Activated T-cell treated with anti-CD3 and anti-CD28 coated beads for 1 hour (primary cell): ENCODE measurements around the gene SPIB.
"Not testable (repeated sequence)": the region's sequence is repeated elsewhere in the genome, so short reads cannot be mapped to it uniquely, and the experiment has no call there.

ENCODE experiments used
- DNase-seq: peaks from one replicate; pipeline ENCODE4 v3.0.0-alpha.2; 2020; ENCODE audit warnings: low read depth

The SPIB gene

DNA sequence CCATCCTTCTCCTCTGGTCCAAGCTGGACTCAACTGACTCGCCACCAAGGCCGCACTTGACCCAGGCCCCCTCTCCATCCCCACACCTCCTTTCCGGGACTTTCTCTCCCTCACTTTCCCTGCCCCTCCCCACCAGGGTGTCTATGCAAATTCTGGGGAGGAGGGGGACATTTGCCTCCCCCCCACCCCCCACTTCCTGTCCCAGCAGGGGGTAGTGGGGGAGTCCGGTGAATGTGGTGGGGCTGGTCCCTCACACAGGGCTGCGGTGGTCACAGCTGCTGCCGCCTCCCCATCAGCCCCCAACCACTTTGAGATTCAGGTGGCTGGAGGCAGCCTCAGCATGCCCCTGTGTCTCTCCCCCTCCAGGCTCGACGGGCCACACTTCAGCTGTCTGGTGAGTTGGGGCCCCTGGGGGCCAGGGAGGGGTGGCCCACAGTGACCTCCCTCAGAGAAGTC, 870 bp downstream of the SPIB start:
- DNase-seq = no peak

DNA sequence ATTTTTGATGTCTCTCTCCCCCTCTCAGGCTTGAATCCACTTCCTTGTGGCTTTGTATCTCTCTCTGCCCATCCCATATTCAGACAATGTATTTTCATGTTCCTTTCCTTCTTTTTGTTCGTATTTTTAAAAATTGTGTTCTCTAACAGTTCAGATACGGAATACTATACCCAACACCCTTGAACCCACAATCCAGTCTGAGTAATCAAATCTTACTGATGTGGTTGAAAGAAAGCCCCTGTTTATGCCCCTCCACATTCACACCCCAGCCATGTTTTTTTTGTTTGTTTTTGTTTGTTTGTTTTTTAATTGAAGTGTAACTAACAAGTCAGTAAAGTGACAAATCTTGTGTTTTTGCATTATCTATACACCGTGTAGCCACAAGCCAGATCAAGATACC, 1.4 kb downstream of the SPIB start:
- no peak for DNase-seq

DNA sequence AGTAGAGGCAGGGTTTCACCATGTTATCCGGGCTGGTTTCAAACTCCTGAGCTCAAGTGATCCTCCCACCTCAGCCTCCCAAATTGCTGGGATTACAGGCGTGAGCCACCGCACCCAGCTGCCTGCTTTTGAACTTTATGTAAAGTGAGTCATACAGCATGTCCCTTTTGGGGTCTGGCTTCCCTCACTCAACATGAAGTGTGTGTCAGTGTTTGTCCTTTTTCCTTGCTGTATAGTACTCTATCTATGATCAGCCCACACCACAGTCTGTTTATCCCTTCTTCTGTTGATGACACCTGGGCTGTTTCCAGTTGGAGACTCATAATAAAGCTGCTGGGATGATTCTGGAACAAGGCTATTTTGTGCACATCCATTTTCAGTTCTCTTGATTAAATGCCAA, 2.1 kb downstream of the SPIB start:
- no peak for DNase-seq

DNA sequence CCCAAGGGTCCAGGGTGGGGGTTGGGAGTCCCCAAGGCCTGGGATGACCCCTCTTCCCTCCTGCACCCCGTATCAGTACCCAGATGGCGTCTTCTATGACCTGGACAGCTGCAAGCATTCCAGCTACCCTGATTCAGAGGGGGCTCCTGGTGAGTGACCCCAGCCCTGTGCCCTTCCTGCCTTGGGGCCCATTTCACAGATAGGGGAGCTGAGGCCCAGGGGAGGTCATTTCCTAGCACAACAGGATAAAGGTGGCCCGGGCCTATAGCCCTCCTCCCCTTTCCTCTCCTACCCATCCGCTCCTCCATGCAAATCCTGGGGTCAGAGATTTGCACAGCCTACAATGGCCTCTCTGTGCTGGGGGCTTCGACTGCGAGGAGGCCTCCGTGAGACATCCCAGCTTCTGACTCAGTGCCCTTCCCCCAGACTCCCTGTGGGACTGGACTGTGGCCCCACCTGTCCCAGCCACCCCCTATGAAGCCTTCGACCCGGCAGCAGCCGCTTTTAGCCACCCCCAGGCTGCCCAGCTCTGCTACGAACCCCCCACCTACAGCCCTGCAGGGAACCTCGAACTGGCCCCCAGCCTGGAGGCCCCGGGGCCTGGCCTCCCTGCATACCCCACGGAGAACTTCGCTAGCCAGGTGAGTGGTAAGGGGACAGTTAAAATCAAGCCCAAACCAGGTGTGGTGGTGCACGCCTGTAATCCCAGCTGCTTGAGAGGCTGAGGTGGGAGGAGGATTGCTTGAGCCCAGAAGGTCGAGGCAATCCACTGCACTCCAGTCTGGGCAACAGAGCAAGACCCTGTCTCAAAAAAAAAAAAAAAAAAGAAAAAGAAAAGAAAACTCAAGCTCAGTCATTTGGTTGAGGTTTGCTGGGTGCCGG, 3.9 kb downstream of the SPIB start:
- no peak for DNase-seq

DNA sequence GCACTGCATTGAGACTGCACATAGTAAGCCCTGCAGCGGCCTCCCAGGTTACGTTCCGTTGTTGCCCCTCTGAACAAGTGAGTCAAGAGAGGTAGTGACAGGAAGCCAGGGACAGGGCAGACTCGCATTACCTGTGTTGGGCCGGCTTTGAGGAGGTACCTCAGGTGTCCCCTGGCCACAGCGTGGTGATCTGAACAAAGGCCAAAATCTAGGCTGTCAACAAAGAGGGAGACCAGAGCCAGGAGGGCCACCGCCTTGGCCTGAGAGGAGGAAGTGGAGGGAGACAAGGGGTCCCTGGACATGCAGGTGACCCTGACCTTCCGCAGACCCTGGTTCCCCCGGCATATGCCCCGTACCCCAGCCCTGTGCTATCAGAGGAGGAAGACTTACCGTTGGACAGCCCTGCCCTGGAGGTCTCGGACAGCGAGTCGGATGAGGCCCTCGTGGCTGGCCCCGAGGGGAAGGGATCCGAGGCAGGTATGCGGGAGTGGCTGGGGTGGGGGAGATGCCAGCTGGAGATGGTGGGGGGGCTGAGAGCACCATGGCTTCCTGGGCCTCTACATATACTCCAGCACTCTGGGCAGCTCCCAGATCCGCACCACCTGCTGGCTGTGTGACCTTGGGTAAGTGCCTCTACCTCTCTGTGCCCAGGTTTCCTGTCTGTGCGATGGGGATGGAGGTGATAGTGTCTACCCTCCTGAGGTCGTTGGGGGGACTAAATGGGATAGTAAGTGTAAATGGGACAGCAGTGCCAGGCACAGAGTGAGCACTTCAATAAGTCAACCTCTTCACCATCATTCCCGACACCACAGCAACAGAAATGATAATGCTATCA, 4.8 kb downstream of the SPIB start:
- no peak for DNase-seq

DNA sequence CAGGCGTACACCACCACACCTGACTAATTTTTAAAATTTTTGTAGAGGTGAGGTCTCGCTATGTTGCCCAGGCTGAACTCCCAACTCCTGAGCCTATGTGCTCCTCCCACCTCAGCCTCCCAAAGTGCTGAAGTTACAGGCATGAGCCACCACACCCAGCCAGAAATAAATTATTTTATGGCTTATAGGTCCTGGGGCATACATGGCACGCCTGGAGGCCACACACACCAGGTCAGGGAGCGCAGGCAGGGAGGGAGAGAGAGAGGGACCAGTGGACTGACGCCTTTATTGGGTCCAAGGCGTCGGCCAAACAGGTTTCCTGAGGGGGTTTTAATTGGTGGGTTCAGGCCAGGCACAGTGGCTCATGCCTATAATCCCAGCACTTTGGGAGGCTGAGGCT, 6.8 kb downstream of the SPIB start:
- DNase-seq = no peak

DNA sequence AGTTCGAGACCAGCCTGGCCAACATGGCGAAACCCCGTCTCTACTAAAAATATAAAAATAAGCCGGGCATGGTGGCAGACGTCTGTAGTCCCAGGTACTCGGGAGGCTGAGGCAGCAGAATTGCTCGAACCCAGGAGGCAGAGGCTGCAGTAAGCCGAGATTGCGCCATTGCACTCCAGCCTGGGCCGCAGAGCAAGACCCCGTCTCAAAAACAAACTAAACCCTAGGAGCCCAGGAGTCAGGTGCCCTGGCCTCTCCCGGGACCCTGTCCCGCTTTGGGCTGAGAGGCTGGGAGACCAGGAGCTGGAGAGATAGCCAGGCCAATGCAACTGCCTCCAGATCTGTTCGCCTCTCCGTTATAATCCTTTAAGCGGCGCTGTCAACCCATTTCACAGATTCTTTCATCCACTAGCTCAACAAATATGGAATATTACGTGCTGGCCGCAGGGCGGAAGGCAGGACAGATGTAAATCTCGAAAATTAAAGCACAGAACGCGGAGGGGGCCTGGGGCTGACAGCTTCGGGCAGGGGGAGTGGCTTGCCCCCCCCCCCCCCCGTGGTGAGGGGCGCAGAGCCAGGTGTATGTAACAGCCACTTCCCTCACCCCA, 8.7 kb downstream of the SPIB start:
- no peak for DNase-seq

DNA sequence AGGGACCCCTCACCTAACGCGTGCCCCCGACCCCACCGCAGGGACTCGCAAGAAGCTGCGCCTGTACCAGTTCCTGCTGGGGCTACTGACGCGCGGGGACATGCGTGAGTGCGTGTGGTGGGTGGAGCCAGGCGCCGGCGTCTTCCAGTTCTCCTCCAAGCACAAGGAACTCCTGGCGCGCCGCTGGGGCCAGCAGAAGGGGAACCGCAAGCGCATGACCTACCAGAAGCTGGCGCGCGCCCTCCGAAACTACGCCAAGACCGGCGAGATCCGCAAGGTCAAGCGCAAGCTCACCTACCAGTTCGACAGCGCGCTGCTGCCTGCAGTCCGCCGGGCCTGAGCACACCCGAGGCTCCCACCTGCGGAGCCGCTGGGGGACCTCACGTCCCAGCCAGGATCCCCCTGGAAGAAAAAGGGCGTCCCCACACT, 9.3 kb downstream of the SPIB start:
- DNase-seq = no peak

DNA sequence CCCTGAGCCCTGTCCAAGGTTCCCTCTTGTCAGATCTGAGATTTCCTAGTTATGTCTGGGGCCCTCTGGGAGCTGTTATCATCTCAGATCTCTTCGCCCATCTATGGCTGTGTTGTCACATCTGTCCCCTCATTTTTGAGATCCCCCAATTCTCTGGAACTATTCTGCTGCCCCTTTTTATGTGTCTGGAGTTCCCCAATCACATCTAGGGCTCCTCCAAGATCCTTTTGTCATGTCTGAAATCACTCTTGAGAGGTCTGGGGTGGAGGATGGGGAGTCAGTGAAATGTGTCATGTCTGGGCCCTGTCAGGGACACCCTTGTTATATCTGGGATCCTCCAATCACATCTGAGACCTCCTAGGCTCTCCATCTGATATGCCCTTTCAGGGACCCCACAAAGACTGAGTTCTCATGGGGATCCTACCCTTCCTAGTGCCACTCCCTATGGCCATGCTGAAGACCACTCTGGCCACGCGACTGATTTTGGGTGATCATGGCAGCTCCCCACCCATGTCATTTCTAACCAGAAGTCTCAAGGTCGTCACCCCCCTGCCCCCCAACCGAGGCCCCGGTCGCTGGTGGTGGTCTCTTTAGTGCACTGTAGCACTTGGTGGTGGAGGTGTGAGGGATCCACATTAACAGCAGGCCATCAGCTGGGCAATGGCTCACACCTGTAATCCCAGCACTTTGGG, 10.2 kb downstream of the SPIB start:
- DNase-seq = no peak

DNA sequence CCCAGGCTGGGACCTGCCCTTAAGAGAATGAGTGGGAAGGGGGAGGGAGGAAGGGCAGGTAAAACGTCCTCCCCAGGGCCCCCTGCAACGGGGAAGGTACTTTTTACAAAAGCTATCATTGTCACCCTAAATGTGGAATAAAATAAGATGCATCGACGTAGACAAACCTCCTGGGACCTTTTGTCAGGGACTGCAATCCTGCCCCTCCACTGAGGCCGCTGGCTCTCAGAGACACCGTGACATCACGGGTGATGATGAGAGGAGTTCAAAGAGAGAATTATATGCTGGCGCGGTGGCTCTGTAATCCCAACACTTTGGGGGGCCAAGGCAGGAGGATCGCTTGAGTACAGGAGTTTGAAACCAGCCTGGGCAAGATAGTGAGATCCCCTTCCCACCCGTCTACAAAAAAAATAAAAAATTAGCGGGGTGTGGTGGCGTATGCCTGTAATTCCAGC, 12.2 kb downstream of the SPIB start:
- no peak for DNase-seq

DNA sequence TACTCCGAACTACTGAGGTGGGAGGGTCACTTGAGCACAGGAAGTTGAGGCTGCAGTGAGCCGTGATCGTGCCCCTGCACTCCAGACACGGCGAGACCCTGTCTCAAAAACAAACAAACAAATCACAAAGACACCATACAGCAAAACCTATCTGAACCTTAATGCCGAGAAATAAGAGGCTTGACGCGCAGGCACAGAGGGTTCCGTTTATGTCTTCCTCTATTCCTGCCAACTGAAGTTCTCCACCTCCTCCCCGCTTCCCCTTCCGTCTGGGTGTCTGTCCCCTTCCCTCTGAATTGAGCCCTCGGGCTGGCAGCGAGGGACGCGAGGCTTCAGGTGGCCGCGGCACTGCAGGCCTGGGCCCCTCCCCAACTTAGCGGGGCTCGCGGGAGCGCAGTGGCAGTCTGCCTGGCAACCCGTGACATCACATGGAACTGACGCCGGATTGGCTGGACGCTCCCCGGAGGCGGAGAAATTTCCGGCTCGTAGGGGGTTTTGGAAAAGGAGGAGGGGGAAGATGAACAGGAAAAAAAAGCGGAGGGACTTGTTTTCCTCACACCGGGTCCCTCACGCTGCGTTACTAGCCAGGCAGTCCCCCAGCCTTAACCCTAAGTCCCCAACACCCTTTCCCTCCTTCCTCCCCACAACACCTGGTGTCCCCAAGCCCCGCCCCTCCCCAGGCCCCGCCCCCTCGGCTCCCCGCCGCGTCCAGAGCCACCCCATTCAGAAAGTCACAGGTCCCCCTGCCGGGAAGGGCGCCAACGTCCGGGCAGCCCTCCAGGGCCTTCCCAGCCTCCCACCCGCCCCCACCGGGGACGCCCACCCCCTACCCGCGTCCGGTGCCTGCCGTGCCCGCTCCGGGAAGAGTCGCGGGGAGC, 12.8 kb downstream of the SPIB start:
- DNase-seq = peak; percentile 76

DNA sequence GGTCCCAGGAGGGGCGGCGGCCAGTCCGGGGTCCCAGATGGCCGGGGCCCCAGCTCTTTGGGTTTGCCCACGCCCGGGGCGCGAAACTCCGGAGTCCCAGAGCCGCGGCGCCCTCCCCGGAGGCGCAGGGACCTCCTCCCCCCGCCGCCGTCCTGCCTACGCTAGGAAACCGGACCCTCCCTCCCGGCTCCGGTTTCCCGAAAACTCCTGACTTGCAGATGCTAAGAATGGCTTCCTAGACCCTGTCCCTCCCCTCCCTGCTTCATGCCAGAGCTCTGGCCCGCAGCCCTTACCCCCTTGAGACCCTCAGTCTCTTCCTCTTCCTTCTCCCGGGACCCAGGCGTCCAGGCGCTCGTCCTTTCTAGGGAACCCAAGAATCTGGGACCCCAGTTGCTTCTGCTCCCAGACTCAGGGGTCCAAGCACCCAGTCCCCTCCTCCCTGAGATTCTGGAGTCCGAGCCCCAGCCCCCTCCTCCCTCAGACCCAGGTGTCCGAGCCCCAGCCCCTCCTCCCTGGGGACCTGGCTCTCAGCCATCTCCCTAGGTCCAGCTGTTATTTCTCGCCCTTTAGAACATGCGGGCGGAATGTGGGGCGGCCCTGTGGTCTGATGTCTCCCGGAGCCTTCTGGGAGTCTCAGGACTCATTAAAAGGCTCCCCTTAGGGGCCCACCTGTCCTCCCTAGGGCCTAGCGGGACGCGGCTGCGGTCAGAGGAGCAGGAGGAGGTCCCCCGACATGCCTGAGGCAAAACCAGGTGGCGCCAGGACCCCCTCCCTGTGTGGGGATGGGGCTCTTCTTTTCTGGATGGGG, 13.7 kb downstream of the SPIB start, which contains the start of gene MYBPC2:
Gene MYBPC2 (plus strand): TSS at position 672 of the 808 bp plus-strand sequence. CDS start 62 bp downstream, at position 734.
- DNase-seq = no peak

DNA sequence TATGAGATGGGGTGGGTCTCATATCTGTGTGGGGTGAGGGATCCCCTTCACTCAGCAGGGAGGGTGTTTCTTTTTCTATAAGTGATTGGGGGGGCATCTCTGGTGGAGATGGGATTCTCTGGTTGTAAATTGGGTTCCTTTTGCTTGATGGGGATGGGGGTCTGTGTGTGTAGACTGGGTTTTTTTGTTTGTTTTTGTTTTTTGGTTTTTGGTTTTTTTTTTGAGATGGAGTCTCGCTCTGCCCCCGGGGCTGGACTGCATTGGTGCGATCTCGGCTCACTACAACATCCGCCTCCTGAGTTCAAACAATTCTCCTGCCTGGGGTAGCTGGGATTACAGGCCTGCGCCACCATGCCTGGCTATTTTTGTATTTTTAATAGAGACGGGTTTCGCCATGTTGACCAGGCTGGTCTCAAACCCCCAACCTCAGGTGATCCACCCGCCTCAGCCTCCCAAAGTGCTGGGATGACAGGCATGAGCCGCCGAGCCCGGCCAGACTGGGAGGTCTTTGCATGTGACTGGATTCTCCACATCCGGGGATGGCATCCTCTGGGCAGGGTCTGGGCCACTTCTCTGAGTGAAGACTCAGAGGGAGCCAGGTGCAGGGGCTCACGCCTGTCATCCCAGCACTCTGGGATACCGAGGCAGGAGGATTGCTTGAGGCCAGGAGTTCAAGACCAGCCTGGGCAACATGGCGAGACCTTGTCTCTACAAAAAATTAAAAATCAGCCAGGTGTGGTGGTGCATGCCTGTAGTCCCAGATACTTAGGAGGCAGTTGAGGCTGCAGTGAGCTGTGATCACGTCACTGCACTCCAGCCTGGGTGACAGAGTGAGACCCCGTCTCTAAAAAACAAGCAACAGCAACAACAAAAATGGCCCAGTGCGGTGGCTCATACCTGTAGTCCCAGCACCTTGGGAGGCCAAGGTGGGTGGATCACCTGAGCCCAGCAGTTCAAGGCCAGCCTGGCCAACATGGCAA, 14.8 kb downstream of the SPIB start:
- no peak for DNase-seq

DNA sequence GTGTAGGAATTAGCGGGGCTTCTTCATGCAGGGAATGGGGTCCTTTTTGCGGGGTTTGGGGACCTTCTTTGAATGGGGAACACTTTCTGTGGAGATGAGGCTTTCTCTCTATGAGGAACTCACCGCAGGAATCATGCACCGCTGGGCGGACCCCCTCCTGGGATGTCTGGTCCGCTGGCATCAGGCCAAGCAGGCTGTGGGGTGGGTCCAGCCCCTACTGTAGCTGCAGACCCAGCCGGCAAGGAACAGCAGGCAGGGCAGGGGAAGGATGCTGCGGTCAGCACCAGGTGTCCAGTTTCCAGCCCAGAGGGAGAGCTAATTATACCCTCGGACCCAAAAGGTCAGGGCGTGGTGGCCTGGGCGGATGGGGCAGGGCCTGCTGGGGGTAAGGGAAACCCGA, 15.8 kb downstream of the SPIB start:
- DNase-seq = no peak

DNA sequence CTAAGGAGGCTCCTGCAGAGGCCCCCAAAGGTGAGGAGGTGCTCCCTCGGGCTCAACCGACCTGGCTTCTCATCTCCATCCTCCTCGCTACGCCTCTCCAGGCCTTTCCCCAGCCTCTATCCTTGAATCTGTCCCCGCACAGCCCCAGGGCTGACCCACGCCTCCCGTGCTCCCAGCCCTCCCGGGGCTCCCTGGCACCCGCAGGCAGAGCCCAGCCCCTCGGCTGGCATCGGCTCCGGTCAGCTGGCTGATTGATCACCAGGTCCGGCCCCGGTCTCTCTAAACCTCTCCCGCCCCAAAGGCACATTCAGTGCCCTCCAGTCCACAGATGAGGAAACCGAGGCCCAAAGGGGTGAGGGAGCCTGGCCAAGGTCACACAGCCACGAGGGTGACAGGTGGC, 16.5 kb downstream of the SPIB start:
- no peak for DNase-seq

DNA sequence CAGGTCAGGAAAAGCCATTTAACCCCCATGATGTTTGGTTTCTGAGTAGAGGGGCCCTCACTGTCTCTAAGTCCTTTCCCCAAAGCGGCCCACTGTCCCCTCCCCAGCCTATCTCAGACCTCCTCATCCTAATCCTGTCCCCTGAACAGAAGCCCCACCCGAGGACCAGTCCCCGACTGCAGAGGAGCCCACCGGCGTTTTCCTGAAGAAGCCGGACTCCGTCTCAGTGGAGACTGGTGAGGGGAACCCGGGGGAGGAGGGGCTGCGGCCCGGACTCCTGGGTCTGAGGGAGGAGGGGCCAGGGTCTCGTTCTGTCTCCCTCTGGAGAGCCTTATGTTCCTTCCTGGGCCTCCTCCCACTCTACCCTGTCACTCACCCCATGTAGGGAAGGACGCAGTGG, 16.9 kb downstream of the SPIB start:
- DNase-seq = no peak

DNA sequence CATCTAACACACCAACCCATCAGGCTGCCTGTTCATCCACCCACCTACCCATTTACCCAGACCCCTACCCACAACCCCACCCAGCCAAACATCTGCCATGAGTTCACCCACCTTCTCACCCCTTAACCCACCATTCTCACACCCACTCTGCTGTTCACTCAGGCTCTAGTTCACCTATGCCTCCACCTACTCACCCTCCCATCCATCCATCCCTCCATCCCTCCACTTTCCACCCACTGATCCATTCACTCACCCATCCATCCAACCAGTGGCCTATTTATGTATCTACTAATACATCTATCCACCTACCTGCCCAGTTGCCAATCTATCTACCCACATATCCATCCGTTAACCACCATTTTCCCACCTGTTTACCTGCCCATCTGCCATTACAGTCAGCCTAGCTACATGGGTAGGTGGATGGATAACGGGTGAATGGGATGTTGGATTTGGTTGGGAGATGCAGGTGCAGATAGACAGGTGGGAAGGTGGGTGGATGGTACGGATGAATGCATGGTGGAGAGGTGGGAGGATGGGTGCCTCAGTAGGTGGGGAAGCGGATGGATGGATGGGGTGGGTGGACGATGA, 19.2 kb downstream of the SPIB start:
- no peak for DNase-seq

DNA sequence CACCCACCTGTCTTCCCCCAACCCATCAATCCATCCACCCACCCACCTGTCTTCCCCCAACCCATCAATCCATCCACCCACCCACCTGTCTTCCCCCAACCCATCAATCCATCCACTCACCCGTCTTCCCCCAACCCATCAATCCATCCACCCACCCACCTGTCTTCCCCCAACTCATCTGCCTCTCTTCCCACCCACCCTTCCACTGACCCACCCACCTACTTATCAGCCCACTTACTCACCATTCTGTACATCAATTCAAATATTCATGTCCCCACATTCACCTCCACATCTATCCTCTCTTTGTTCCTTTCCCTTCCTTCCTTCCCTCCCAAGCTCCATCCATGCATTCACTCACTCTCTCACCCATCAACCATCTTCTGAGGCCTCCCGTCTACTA, 20.4 kb downstream of the SPIB start:
- not testable (repeated sequence) for DNase-seq
